SK-N-SH (cell line): ENCODE measurements around the gene ARSJ. TPM values are rescaled to one million over a fixed set of nuclear protein-coding genes. Genes with fewer than 3 reads are reported as not detected.

ENCODE experiments used
- CTCF ChIA-PET: fragments of 300-600, 350-600 bp; formaldehyde crosslinking; extraction: SDS; loops from one replicate; lab custom pipeline; 2021; lab: Yijun Ruan, JAX
- POLR2A ChIA-PET: fragments of 350-600 bp; sonication (Branson Sonifier 250); formaldehyde crosslinking; extraction: SDS; loops from one replicate; lab custom pipeline; 2020; ENCODE audit warnings: antibody characterized with exemption, inconsistent platforms; lab: Yijun Ruan, JAX
- DNase-seq: peaks from one replicate; pipeline ENCODE4 v3.0.0; 2012
- H2AFZ ChIP-seq: fragments of 200-600 bp; sonication (generic); 2 replicates; pipeline ENCODE4 v1.8.1; 2016; ENCODE audit warnings: antibody characterized with exemption, mild to moderate bottlenecking, low read depth
- H3F3A ChIP-seq: fragments of 200-600 bp; sonication (generic); replicated peaks from 2 replicates; pipeline ENCODE3; 2016; ENCODE audit warnings: antibody characterized with exemption, mild to moderate bottlenecking; ENCODE audit not compliant: insufficient read depth
- H3K27ac ChIP-seq, 2 experiments: fragments of 200-500 bp in 1 of 2; fragments of 200-600 bp in 1 of 2; sonication (Bioruptor generic) in 1 of 2; sonication (generic), shearing (Covaris generic) in 1 of 2; 2 replicates each; pipeline versions ENCODE4 v1.5.1 to v1.6.1; 2014 to 2016; ENCODE audit warnings: low read depth in 2 of 2, inconsistent platforms in 1 of 2, low read length in 1 of 2, mild to moderate bottlenecking in 1 of 2, mixed read lengths in 1 of 2
- H3K27me3 ChIP-seq: fragments of 200-600 bp; sonication (generic), shearing (Covaris generic); 2 replicates; pipeline ENCODE4 v1.6.1; 2016; ENCODE audit warnings: mixed run types; ENCODE audit not compliant: insufficient read depth
- H3K36me3 ChIP-seq, 2 experiments: fragments of 200-500 bp in 1 of 2; fragments of 200-600 bp in 1 of 2; sonication (Bioruptor generic) in 1 of 2; sonication (generic) in 1 of 2; replicated peaks in 1 of 2; 2 replicates each; pipeline versions ENCODE3 to v1.5.1; 2014 to 2016; ENCODE audit warnings: low read length in 1 of 2, mild to moderate bottlenecking in 1 of 2; ENCODE audit not compliant: insufficient read depth in 2 of 2, control insufficient read depth in 1 of 2
- H3K4me1 ChIP-seq, 2 experiments: fragments of 200-500 bp in 1 of 2; fragments of 200-600 bp in 1 of 2; sonication (Bioruptor generic) in 1 of 2; sonication (generic), shearing (Covaris generic) in 1 of 2; 2 replicates each; pipeline versions ENCODE4 v1.5.1 to v1.6.1; 2014 to 2016; ENCODE audit warnings: low read depth in 1 of 2, low read length in 1 of 2, mixed run types in 1 of 2; ENCODE audit not compliant: insufficient read depth in 2 of 2, control insufficient read depth in 1 of 2
- H3K4me2 ChIP-seq: fragments of 200-600 bp; sonication (generic), shearing (Covaris generic); 2 replicates; pipeline ENCODE4 v1.6.1; 2017; ENCODE audit warnings: mixed run types
- H3K4me3 ChIP-seq, 2 experiments: fragments of 200-500 bp in 1 of 2; fragments of 200-600 bp in 1 of 2; sonication (Bioruptor generic) in 1 of 2; sonication (generic), shearing (Covaris generic) in 1 of 2; 2 replicates each; pipeline versions ENCODE4 v1.5.1 to v1.8.1; 2014 to 2016; ENCODE audit warnings: low read depth in 2 of 2, inconsistent platforms in 1 of 2, low read length in 1 of 2, mild to moderate bottlenecking in 1 of 2, mixed read lengths in 1 of 2, moderate library complexity in 1 of 2
- H3K79me2 ChIP-seq: fragments of 200-600 bp; sonication (generic); 2 replicates; pipeline ENCODE4 v1.8.1; 2017; ENCODE audit warnings: mild to moderate bottlenecking; ENCODE audit not compliant: insufficient read depth
- H3K9ac ChIP-seq: fragments of 200-600 bp; sonication (generic); 2 replicates; pipeline ENCODE4 v1.6.1; 2017; ENCODE audit warnings: mixed run types
- H3K9me2 ChIP-seq: fragments of 200-600 bp; sonication (generic); 2 replicates; pipeline ENCODE4 v1.6.1; 2017; ENCODE audit warnings: mixed run types
- H3K9me3 ChIP-seq: fragments of 200-600 bp; sonication (generic); 2 replicates; pipeline ENCODE4 v1.6.1; 2017; ENCODE audit warnings: mixed run types, mild to moderate bottlenecking, moderate library complexity
- H4K20me1 ChIP-seq: fragments of 200-600 bp; sonication (generic); 2 replicates; pipeline ENCODE4 v1.6.1; 2017; ENCODE audit warnings: mild to moderate bottlenecking, mixed run types; ENCODE audit not compliant: insufficient read depth
- EP300 ChIP-seq, 2 experiments: IDR thresholded peaks; 2 replicates each; pipeline versions ENCODE4 v1.4.0 to v1.6.1; 2012; ENCODE audit warnings: borderline replicate concordance in 1 of 2, low read depth in 1 of 2, low read length in 1 of 2
- FOSL2 ChIP-seq: IDR thresholded peaks from 2 replicates; pipeline ENCODE4 v1.4.0; 2012; ENCODE audit warnings: low read depth, mild to moderate bottlenecking, moderate library complexity, borderline replicate concordance
- GABPA ChIP-seq: IDR thresholded peaks from 2 replicates; pipeline ENCODE4 v1.4.0; 2012; ENCODE audit warnings: low read depth, mild to moderate bottlenecking
- MAX ChIP-seq: IDR thresholded peaks from 2 replicates; pipeline ENCODE4 v1.4.0; 2012; ENCODE audit warnings: low read depth
- MEF2A ChIP-seq: IDR thresholded peaks from 2 replicates; pipeline ENCODE4 v1.4.0; 2012; ENCODE audit warnings: low read depth, borderline replicate concordance
- MXI1 ChIP-seq: IDR thresholded peaks from 2 replicates; pipeline ENCODE4 v1.6.1; 2012; ENCODE audit warnings: mild to moderate bottlenecking, low read depth, low read length, improper control_type of control experiment
- PBX3 ChIP-seq: IDR thresholded peaks from 2 replicates; pipeline ENCODE4; 2012
- POLR2AphosphoS5 ChIP-seq: IDR thresholded peaks from 2 replicates; pipeline ENCODE4 v1.6.1; 2012; ENCODE audit warnings: low read depth, low read length
- REST ChIP-seq: IDR thresholded peaks from 2 replicates; pipeline ENCODE4 v1.6.1; 2012; ENCODE audit warnings: mild to moderate bottlenecking, low read depth, low read length, moderate library complexity
- SIN3A ChIP-seq: IDR thresholded peaks from 2 replicates; pipeline ENCODE4 v1.6.1; 2012; ENCODE audit warnings: low read depth, mild to moderate bottlenecking, low read length, moderate library complexity, borderline replicate concordance
- SMC3 ChIP-seq: IDR thresholded peaks from 2 replicates; pipeline ENCODE4 v1.6.1; 2012; ENCODE audit warnings: low read depth, low read length, improper control_type of control experiment
- TAF1 ChIP-seq: IDR thresholded peaks from 2 replicates; pipeline ENCODE4 v1.6.1; 2012; ENCODE audit warnings: low read depth, mild to moderate bottlenecking, low read length, moderate library complexity, borderline replicate concordance
- TEAD4 ChIP-seq: IDR thresholded peaks from 2 replicates; pipeline ENCODE4 v1.4.0; 2012; ENCODE audit warnings: mild to moderate bottlenecking, borderline replicate concordance; ENCODE audit not compliant: insufficient read depth
- YY1 ChIP-seq: IDR thresholded peaks from 2 replicates; pipeline ENCODE4 v1.4.0; 2012; ENCODE audit warnings: low read depth, mild to moderate bottlenecking
- WGBS: methylation state at CpG from one replicate; pipeline ENCODE4 v1.1.6; 2017; ENCODE audit warnings: low lambda C conversion rate; 5-methylcytosine and 5-hydroxymethylcytosine counted together
- polyA plus RNA-seq, 3 experiments: library from polyadenylated mRNA; depleted of rRNA; stranded (reverse); fragments of >200 nt; gene quantifications; 2 replicates each; pipeline ENCODE4 v1.2.3, GENCODE V29; 2012
- TF ChIP-seq, protein P1 (sequence below): IDR thresholded peaks from 2 replicates; pipeline ENCODE4 v1.4.0; 2012; ENCODE audit warnings: low read depth, borderline replicate concordance

ARSJ gene
- polyA plus RNA-seq, 1 of the 3 experiments (the other 2 are of a cell fraction), result 30.4 TPM

GRCh38 chr4:113979905-113980615 lies 613 bp upstream of the ARSJ start:
- Histone ChIP-seq H2AFZ (peak overlapping the region; percentile 66), H3K9ac (peak overlapping the region; percentile 94), H3K79me2 (peaks cover 66% of the 10 kb centered on the region), H3K36me3 (peaks cover 0 to 36% of the 10 kb centered on the region in 2 experiments), H3F3A (peaks cover 20% of the 10 kb centered on the region), H3K27me3 (no peaks in the 10 kb centered on the region), H3K9me2 (no peaks in the 10 kb centered on the region), H3K4me2 (peak overlapping the region; percentile 66), H3K9me3 (peaks cover 5% of the 10 kb centered on the region; the same call in 1 of the 2 replicates), H4K20me1 (peaks cover 8% of the 10 kb centered on the region; the same call in 1 of the 2 replicates), H3K4me1 (peaks cover 0 to 5% of the 10 kb centered on the region in 2 experiments; a peak in 3 of 4 replicates), H3K4me3 (peak overlapping the region; percentile 73 to 86), H3K27ac (peak overlapping the region; percentile 91 to 95)
- no peak for DNase-seq
- TF ChIP-seq MAX (0 out of 2 replicates have a peak, but pooled peaks have one; percentile 31), GABPA (0 out of 2 replicates have a peak, but pooled peaks have one; percentile 2), POLR2AphosphoS5 (no peak), TAF1 (0 out of 2 replicates have a peak, but pooled peaks have one; percentile 9), MXI1 (peak; percentile 14; the same call in 1 of the 2 replicates), TEAD4 (no peak; the same call in 1 of the 2 replicates), SMC3 (peak; percentile 22), YY1 (no peak)
- POLR2A ChIA-PET, result interaction anchor here (1.1 kb wide), 1 partner anchor 29 kb away, joined by 3 read pairs; no protein-coding TSS in a partner anchor
- CTCF ChIA-PET, result interaction anchor here (0.8 to 3.5 kb wide), 8 partner anchors 10 to 405 kb away, joined by 3 to 11 read pairs (median 4); no protein-coding TSS in a partner anchor
- 6% methylated on average over 16 of the region's 17 CpGs for whole genome bisulfite sequencing

GRCh38 chr4:113978561-113979147 lies 793 bp downstream of the ARSJ start:
- H3K9me2 ChIP-seq, result no peaks in the 10 kb centered on the region
- peak overlapping the region; percentile 66 for H3K4me2 ChIP-seq
- H3K36me3 ChIP-seq, result peaks cover 13 to 47% of the 10 kb centered on the region in 2 experiments
- peak overlapping the region; percentile 91 to 95 for H3K27ac ChIP-seq
- H3K4me1 ChIP-seq, result peaks cover 0 to 5% of the 10 kb centered on the region in 2 experiments; a peak in 3 of 4 replicates
- POLR2A ChIA-PET, result no interaction called here
- peaks cover 80% of the 10 kb centered on the region for H3K79me2 ChIP-seq
- H2AFZ ChIP-seq, result no peak overlapping the region; the same call in 1 of the 2 replicates
- DNase-seq, result peak; percentile 50
- peaks cover 9% of the 10 kb centered on the region for H3K9me3 ChIP-seq
- 6% methylated on average over 17 of the region's 18 CpGs for WGBS
- CTCF ChIA-PET, result interaction anchor here (1.0 to 3.5 kb wide), 3 partner anchors 17 to 399 kb away, joined by 3 to 11 read pairs (median 3); no protein-coding TSS in a partner anchor
- H3K4me3 ChIP-seq, result peak overlapping the region; percentile 73 to 86
- H3K27me3 ChIP-seq, result no peaks in the 10 kb centered on the region
- H4K20me1 ChIP-seq, result peaks cover 22% of the 10 kb centered on the region
- H3K9ac ChIP-seq, result peak overlapping the region; percentile 94
- H3F3A ChIP-seq, result peaks cover 33% of the 10 kb centered on the region
- TF ChIP-seq REST (peak; percentile 4; the same call in 1 of the 2 replicates), MXI1 (peak; percentile 64), POLR2AphosphoS5 (no peak), PBX3 (0 out of 2 replicates have a peak, but pooled peaks have one; percentile 11), EP300 (IDR thresholded peaks at IDR 0.05; ENCODE audit: borderline replicate concordance in 1 of 2, low read depth in 1 of 2, low read length in 1 of 2) (no peak), MEF2A (no peak), MAX (peak; percentile 47; the same call in 1 of the 2 replicates), SIN3A (0 out of 2 replicates have a peak, but pooled peaks have one; percentile 42), FOSL2 (no peak), SMC3 (no peak), GABPA (no peak)
- TF ChIP-seq, protein P1, sequence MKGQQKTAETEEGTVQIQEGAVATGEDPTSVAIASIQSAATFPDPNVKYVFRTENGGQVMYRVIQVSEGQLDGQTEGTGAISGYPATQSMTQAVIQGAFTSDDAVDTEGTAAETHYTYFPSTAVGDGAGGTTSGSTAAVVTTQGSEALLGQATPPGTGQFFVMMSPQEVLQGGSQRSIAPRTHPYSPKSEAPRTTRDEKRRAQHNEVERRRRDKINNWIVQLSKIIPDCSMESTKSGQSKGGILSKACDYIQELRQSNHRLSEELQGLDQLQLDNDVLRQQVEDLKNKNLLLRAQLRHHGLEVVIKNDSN, result no peak
